Bronchial epithelial cell (primary cell): Measurements from ENCODE around the gene ARHGAP12. TPM values are rescaled to one million over a fixed set of nuclear protein-coding genes. Genes with fewer than 3 reads are reported as not detected.
A peak's percentile ranks its signal among the peaks of the same experiment; 100 is the strongest.

Source experiments
- DNase-seq: peaks from one replicate; pipeline ENCODE4 v3.0.0-alpha.2; 2010; ENCODE audit warnings: low read depth
- FAIRE-seq: peaks from 2 replicates; lab custom pipeline; 2011; peaks lifted over from hg19 to GRCh38; lab: Jason Lieb, UNC
- H3K27me3 ChIP-seq: 2 replicates; pipeline ENCODE4 v1.5.1; 2011; ENCODE audit warnings: low read length; ENCODE audit not compliant: control insufficient read depth, insufficient read depth
- H3K36me3 ChIP-seq: 2 replicates; pipeline ENCODE4 v1.5.1; 2011; ENCODE audit warnings: low read length; ENCODE audit not compliant: control insufficient read depth, insufficient read depth
- H3K4me3 ChIP-seq: 2 replicates; pipeline ENCODE4 v1.5.1; 2011; ENCODE audit warnings: mild to moderate bottlenecking, low read depth, low read length, control low read depth
- CTCF ChIP-seq: IDR thresholded peaks from 2 replicates; pipeline ENCODE4 v1.5.1; 2011; ENCODE audit warnings: mild to moderate bottlenecking, moderate library complexity, low read length, control low read depth, inconsistent platforms; ENCODE audit not compliant: insufficient read depth, severe bottlenecking
- total RNA-seq: library from RNA; depleted of rRNA; stranded (reverse); fragments of >200 nt; gene quantifications from 2 replicates; pipeline ENCODE4 v1.2.1, GENCODE V29; 2014

ARHGAP12 gene
- total RNA-seq, 1 donor from 2014 or later = 30.3 TPM

GRCh38 chr10:31927565-31927883 is 1.1 kb downstream of the ARHGAP12 start:
- no peak for TF ChIP-seq CTCF
- FAIRE-seq = no peak

GRCh38 chr10:31926765-31927564 is 1.7 kb downstream of the ARHGAP12 start:
- DNase-seq (peak; percentile 40), FAIRE-seq (no peak)
- TF ChIP-seq CTCF = no peak
- Histone ChIP-seq H3K4me3 (peak overlapping the region; percentile 84), H3K36me3 (no peaks in the 10 kb centered on the region), H3K27me3 (no peaks in the 10 kb centered on the region)

More at GRCh38 chr10:31927565-31927883, 1.1 kb downstream of the ARHGAP12 start:
- Histone ChIP-seq H3K27me3 (no peaks in the 10 kb centered on the region), H3K4me3 (peak overlapping the region; percentile 84), H3K36me3 (no peaks in the 10 kb centered on the region)
- DNase-seq = peak; percentile 32

DNA sequence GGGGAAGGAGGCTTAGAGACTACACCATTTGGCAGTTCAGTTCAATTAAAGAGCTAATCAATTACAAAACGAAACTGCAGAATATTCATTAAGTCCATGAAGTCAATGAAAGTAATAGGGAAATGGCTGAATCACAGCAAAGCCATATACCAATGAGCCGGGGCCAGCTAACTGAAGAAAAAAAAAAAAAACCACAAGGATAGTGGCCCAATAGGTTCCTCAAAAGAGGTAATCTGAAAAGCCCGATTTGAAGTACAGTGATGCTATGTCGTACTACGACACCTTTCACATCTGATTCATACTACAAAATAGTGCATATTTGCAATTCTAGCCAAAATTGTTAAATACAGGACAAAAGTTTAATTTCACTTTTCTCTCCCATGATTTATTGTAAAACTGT is 2.5 kb downstream of the ARHGAP12 start:
- DNase-seq (no peak), FAIRE-seq (no peak)
- no peaks in the 10 kb centered on the region for H3K27me3 ChIP-seq
- no peak for TF ChIP-seq CTCF
- H3K36me3 ChIP-seq = no peaks in the 10 kb centered on the region
- no peak overlapping the region for H3K4me3 ChIP-seq

DNA sequence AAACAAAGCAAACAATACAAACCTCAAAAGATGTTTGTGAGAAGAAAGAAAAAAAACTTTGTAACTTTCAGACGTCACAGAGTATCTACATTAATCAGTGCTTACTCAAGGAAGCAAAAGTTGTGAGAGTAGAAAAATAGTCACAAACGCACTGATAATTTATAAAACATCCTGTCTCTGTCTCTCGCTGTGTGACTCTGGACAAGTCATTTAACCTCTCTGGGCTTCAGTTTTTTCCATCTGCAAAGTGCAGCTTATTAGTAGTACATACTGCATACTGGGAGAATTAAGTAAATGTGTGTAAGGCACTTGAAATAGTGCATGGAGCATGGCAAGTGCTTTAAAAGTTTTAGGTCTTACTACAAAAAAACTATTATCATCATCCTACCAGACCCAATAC is 3.8 kb downstream of the ARHGAP12 start:
- no peak for TF ChIP-seq CTCF
- Histone ChIP-seq H3K4me3 (no peak overlapping the region), H3K27me3 (no peaks in the 10 kb centered on the region), H3K36me3 (no peaks in the 10 kb centered on the region)
- DNase-seq = no peak
- FAIRE-seq = no peak

GRCh38 chr10:31923389-31923788 is 5.2 kb downstream of the ARHGAP12 start:
- TF ChIP-seq CTCF = no peak
- no peak for FAIRE-seq
- DNase-seq = no peak

GRCh38 chr10:31921031-31921430 is 7.6 kb downstream of the ARHGAP12 start:
- DNase-seq = no peak
- TF ChIP-seq CTCF = no peak
- FAIRE-seq = no peak

More at GRCh38 chr10:31923389-31923788, 5.2 kb downstream of the ARHGAP12 start:
- H3K36me3 ChIP-seq = no peaks in the 10 kb centered on the region
- no peak overlapping the region for H3K4me3 ChIP-seq
- no peaks in the 10 kb centered on the region for H3K27me3 ChIP-seq

More at GRCh38 chr10:31921031-31921430, 7.6 kb downstream of the ARHGAP12 start:
- Histone ChIP-seq H3K4me3 (no peak overlapping the region), H3K36me3 (no peaks in the 10 kb centered on the region), H3K27me3 (no peaks in the 10 kb centered on the region)
